Measurements from ENCODE around the gene RAB3IP. TPM values are rescaled to one million over a fixed set of nuclear protein-coding genes. Genes with fewer than 3 reads are reported as not detected.
A peak's percentile ranks its signal among the peaks of the same experiment; 100 is the strongest.

RAB3IP gene
- total and polyA plus RNA-seq, 11 donors = 19.7 to 37.5 (median 32.6) TPM

DNA sequence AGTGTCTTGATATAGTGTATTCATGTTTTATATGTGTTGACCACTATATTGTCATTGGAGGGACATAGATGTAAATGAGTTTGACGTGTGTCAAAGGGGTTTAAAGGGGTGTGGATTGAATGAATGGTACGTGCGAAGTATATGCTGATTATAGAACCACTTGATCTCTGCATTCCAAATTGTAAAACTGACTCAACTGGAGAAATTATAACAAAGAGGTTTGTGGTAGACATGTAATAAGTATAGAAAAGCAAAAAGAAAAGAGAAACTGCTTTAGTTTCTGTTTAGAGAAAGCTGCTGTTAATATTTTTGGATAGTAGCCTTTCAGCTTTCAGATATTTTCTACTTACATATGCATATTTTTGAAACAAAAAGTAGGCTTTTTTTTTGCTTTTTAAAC lies 77.4 kb downstream of the RAB3IP start:
- no peak overlapping the region for H3K4me3 ChIP-seq
- no peak overlapping the region for H3K27ac ChIP-seq
- peaks cover 0 to 8% (median 0%) of the 10 kb centered on the region in 9 donors for H3K36me3 ChIP-seq
- H3K27me3 ChIP-seq = no peaks in the 10 kb centered on the region
- DNase-seq = no peak
- peaks cover 0 to 5% (median 0%) of the 10 kb centered on the region in 12 donors for H3K4me1 ChIP-seq
- no peak for ATAC-seq
- no peak for TF ChIP-seq POLR2A (IDR thresholded peaks at IDR 0.05)
- TF ChIP-seq, protein P1, sequence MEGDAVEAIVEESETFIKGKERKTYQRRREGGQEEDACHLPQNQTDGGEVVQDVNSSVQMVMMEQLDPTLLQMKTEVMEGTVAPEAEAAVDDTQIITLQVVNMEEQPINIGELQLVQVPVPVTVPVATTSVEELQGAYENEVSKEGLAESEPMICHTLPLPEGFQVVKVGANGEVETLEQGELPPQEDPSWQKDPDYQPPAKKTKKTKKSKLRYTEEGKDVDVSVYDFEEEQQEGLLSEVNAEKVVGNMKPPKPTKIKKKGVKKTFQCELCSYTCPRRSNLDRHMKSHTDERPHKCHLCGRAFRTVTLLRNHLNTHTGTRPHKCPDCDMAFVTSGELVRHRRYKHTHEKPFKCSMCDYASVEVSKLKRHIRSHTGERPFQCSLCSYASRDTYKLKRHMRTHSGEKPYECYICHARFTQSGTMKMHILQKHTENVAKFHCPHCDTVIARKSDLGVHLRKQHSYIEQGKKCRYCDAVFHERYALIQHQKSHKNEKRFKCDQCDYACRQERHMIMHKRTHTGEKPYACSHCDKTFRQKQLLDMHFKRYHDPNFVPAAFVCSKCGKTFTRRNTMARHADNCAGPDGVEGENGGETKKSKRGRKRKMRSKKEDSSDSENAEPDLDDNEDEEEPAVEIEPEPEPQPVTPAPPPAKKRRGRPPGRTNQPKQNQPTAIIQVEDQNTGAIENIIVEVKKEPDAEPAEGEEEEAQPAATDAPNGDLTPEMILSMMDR (IDR thresholded peaks at IDR 0.05) = no peak
- WGBS, 4 donors = 78 to 90% (median 85%) methylated on average over 3 of the region's 3 CpGs
- peaks cover 0 to under 1% (median 0%) of the 10 kb centered on the region in 12 donors for H3K9me3 ChIP-seq
- intact Hi-C loops (cut with DNase I) = no loop called here

DNA sequence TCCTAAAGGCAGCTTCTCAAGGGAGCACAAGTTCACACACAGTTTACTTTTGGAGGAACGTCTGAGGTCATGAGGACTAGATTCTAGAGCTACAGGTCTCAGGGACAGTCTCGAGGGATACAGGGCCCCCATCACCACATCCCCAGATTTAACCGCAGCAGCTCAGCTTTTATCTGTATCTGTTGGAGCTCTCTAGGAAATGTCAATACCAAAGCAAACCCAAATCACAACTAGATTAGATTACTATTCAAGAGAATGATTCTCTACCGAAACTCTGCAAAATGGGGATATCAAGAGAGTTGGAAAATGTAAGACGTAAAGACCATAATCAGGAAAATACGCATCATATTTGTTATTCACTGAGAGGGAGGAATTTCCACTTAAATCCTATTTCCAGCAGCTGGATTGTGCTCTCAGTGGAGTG lies 82.4 kb downstream of the RAB3IP start:
- DNase-seq (no peak), ATAC-seq (no peak)
- Histone ChIP-seq H3K4me3 (no peak overlapping the region), H3K9me3 (no peaks in the 10 kb centered on the region), H3K27ac (no peak overlapping the region), H3K36me3 (peaks cover 0 to 7% (median 0%) of the 10 kb centered on the region in 9 donors), H3K4me1 (peaks cover 0 to 12% (median 4%) of the 10 kb centered on the region in 12 donors), H3K27me3 (no peaks in the 10 kb centered on the region)
- intact Hi-C loops (cut with DNase I) = no loop called here
- WGBS, 4 donors = 46 to 59% (median 53%) methylated on average over 6 of the region's 6 CpGs
- TF ChIP-seq, protein P1 (IDR thresholded peaks at IDR 0.05) = no peak
- no peak for TF ChIP-seq POLR2A (IDR thresholded peaks at IDR 0.05)

DNA sequence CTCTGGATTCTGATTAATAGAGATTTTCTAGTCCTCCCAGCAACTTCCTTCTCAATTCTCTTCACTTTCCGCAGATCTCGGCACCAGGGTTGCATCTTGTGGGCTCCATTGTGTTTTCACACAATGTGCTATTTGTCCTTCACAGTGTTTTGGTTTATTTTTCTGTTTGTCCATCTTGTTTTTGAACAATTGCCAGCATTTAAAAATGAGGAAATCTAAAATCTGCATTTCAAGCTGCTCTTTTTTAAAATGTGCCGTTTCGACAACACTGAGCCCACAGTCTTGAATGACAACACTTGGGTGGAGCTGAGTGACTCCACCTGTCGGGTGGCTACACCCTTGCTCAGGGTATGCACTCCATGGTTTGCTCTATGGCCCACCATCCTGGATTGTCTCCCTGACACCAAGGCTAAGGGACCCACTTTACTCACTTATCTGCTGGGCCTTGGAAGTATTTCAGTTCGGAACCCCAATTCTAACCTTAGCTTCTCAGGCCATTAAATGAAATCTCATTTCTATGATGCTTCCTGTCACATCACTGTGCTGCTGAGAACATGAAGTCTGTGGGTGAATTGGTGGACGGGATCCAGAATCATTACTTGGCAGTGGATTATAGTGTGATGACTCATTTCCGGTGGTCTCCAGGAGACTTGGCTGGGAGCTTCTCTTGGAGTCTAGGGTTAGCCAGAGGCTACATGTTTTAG lies 82.9 kb downstream of the RAB3IP start:
- ATAC-seq (peak in 3 of 4 donors; percentile 27 to 58 (median 41)), DNase-seq (no peak)
- Histone ChIP-seq H3K4me1 (peaks cover 0 to 12% (median 4%) of the 10 kb centered on the region in 12 donors), H3K27me3 (no peaks in the 10 kb centered on the region), H3K4me3 (no peak overlapping the region), H3K9me3 (no peaks in the 10 kb centered on the region), H3K27ac (no peak overlapping the region), H3K36me3 (peaks cover 0 to 4% (median 0%) of the 10 kb centered on the region in 9 donors)
- WGBS, 4 donors = 32 to 43% (median 41%) methylated on average over 8 of the region's 8 CpGs
- intact Hi-C loops (cut with DNase I) = no loop called here
- no peak for TF ChIP-seq POLR2A (IDR thresholded peaks at IDR 0.05)
- TF ChIP-seq, protein P1 (IDR thresholded peaks at IDR 0.05) = no peak

DNA sequence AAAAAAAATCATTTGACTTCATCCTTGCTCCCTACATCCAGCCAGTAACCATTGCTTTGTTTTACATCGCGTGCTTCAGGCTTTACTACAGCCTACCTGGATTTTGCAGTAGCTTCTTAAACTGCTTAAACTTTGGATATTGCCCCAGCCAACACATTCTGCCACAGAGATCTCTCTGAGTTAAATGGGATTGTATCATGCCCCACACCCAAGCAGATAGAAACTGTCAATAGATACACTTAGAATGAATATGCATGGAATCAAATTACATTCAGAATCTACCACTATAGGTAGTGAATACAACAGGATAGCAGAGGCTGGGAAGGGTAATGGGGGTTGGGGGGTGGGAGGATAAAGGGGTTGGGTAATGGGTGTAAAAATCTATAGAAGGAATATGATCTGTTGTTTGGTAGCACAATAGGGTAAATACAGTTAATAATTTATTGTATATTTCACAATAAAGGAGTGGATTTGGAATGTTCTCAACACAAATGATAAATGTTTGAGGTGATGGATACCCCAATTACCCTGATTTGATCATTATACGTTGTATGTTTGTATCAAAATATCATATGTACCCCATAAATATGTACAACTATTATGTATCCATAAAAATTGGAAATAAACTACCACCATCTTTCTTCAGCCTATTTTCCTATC lies 83.7 kb downstream of the RAB3IP start:
- no peak overlapping the region for H3K4me3 ChIP-seq
- ATAC-seq = no peak
- 61 to 71% (median 68%) methylated on average over 3 of the region's 3 CpGs for WGBS, 4 donors

More for the DNA sequence above, 83.7 kb downstream of the RAB3IP start:
- peaks cover 0 to 12% (median 4%) of the 10 kb centered on the region in 12 donors for H3K4me1 ChIP-seq
- H3K36me3 ChIP-seq = no peaks in the 10 kb centered on the region
- no peak for TF ChIP-seq POLR2A (IDR thresholded peaks at IDR 0.05)
- TF ChIP-seq, protein P1 (IDR thresholded peaks at IDR 0.05) = no peak
- no peaks in the 10 kb centered on the region for H3K9me3 ChIP-seq
- intact Hi-C loops (cut with DNase I) = no loop called here
- H3K27ac ChIP-seq = no peak overlapping the region
- H3K27me3 ChIP-seq = no peaks in the 10 kb centered on the region
- no peak for DNase-seq

All from heart left ventricle (tissue), 16 donors.